Gastroesophageal sphincter (tissue), 3 donors: Measurements from ENCODE around the gene ZFC3H1.

ENCODE experiments used
- EP300 ChIP-seq: sonication (generic); formaldehyde crosslinking; IDR thresholded peaks from one replicate; pipeline ENCODE4 v1.6.1; 2017; ENCODE audit warnings: antibody characterized with exemption, mild to moderate bottlenecking
- POLR2A ChIP-seq, 2 donors: fragments of 450-650 bp; IDR thresholded peaks; one replicate each; pipeline ENCODE4 v1.6.1; 2017; ENCODE audit warnings: antibody characterized with exemption in 2 of 2, mild to moderate bottlenecking in 2 of 2, moderate library complexity in 1 of 2
- POLR2AphosphoS5 ChIP-seq: sonication (generic); formaldehyde crosslinking; IDR thresholded peaks from one replicate; pipeline ENCODE4 v1.6.1; 2017; ENCODE audit warnings: antibody characterized with exemption
- TF ChIP-seq, protein P1 (sequence below), 4 experiments: fragments of 200-600 bp in 2 of 4; fragments of 450-650 bp in 2 of 4; sonication (generic) in 1 of 4; IDR thresholded peaks; one replicate each; pipeline ENCODE4 v1.5.1; 2017 to 2019; ENCODE audit warnings: antibody characterized with exemption in 4 of 4, mild to moderate bottlenecking in 2 of 4, moderate library complexity in 2 of 4

GRCh38 chr12:71655495-71655894 is 8.2 kb downstream of the ZFC3H1 start:
- no peak for TF ChIP-seq POLR2A (IDR thresholded peaks at IDR 0.05)
- TF ChIP-seq, protein P1, sequence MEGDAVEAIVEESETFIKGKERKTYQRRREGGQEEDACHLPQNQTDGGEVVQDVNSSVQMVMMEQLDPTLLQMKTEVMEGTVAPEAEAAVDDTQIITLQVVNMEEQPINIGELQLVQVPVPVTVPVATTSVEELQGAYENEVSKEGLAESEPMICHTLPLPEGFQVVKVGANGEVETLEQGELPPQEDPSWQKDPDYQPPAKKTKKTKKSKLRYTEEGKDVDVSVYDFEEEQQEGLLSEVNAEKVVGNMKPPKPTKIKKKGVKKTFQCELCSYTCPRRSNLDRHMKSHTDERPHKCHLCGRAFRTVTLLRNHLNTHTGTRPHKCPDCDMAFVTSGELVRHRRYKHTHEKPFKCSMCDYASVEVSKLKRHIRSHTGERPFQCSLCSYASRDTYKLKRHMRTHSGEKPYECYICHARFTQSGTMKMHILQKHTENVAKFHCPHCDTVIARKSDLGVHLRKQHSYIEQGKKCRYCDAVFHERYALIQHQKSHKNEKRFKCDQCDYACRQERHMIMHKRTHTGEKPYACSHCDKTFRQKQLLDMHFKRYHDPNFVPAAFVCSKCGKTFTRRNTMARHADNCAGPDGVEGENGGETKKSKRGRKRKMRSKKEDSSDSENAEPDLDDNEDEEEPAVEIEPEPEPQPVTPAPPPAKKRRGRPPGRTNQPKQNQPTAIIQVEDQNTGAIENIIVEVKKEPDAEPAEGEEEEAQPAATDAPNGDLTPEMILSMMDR (IDR thresholded peaks at IDR 0.05): no peak
- TF ChIP-seq POLR2AphosphoS5: no peak
- no peak for TF ChIP-seq EP300
